CD4-positive, alpha-beta T cell treated with Interleukin-6 at 100 ng/mL for 8 hours (primary cell): ENCODE data around the gene DUSP22.

Experiments
- DNase-seq: peaks from one replicate; pipeline ENCODE4 v3.0.0-alpha.2; 2020; ENCODE audit warnings: mixed read lengths, low spot score

Gene DUSP22

GRCh38 chr6:380234-381218 is 88.2 kb downstream of the DUSP22 start:
- no peak for DNase-seq

GRCh38 chr6:381742-382461 is 89.6 kb downstream of the DUSP22 start:
- DNase-seq: no peak

GRCh38 chr6:382883-383810 is 90.9 kb downstream of the DUSP22 start:
- no peak for DNase-seq

- no peak for DNase-seq
Measured at GRCh38 chr6:383856-384255, 91.6 kb downstream of the DUSP22 start.

- DNase-seq: no peak
Measured at GRCh38 chr6:384898-385297, 92.6 kb downstream of the DUSP22 start.

- no peak for DNase-seq
Measured at GRCh38 chr6:385614-386013, 93.3 kb downstream of the DUSP22 start.

- no peak for DNase-seq
Measured at GRCh38 chr6:386688-387266, 94.5 kb downstream of the DUSP22 start.

- no peak for DNase-seq
Measured at GRCh38 chr6:387293-387741, 95.0 kb downstream of the DUSP22 start.

- no peak for DNase-seq
Measured at GRCh38 chr6:388202-388903, 96.1 kb downstream of the DUSP22 start.

GRCh38 chr6:389143-389542 is 96.9 kb downstream of the DUSP22 start:
- DNase-seq: no peak

GRCh38 chr6:389622-390021 is 97.3 kb downstream of the DUSP22 start:
- peak; percentile 62 for DNase-seq

- peak; percentile 20 for DNase-seq
Measured at GRCh38 chr6:390914-391558, 98.7 kb downstream of the DUSP22 start.

GRCh38 chr6:391559-392440 is 99.5 kb downstream of the DUSP22 start, which contains the start of gene IRF4:
Gene IRF4, plus strand, starts transcription at chr6:391752. Its CDS starts 1,401 bp downstream, at chr6:393153.
- DNase-seq: peak; percentile 56

GRCh38 chr6:392441-393390 is 100.4 kb downstream of the DUSP22 start:
- DNase-seq: no peak

- DNase-seq: no peak
Measured at GRCh38 chr6:393391-394221, 101.3 kb downstream of the DUSP22 start.

GRCh38 chr6:394641-395289 is 102.5 kb downstream of the DUSP22 start:
- DNase-seq: no peak
